ENCODE results near the gene UBA6. TPM values are rescaled to one million over a fixed set of nuclear protein-coding genes. Genes with fewer than 3 reads are reported as not detected.

The UBA6 gene
- total and polyA plus RNA-seq, 9 donors: 7.4 to 51.7 (median 39.4) TPM

GRCh38 chr4:67682266-67682665 is 18.7 kb downstream of the UBA6 start:
- Histone ChIP-seq H3K4me1 (ENCODE audit: insufficient read depth) (no peaks in the 10 kb centered on the region), H3K36me3 (no peaks in the 10 kb centered on the region), H3K27ac (no peak overlapping the region), H3K4me3 (no peak overlapping the region), H3K9me3 (no peaks in the 10 kb centered on the region), H3K27me3 (no peaks in the 10 kb centered on the region)
- TF ChIP-seq EP300 (IDR thresholded peaks at IDR 0.05) (no peak), POLR2A (IDR thresholded peaks at IDR 0.05) (no peak)
- TF ChIP-seq, protein P1, sequence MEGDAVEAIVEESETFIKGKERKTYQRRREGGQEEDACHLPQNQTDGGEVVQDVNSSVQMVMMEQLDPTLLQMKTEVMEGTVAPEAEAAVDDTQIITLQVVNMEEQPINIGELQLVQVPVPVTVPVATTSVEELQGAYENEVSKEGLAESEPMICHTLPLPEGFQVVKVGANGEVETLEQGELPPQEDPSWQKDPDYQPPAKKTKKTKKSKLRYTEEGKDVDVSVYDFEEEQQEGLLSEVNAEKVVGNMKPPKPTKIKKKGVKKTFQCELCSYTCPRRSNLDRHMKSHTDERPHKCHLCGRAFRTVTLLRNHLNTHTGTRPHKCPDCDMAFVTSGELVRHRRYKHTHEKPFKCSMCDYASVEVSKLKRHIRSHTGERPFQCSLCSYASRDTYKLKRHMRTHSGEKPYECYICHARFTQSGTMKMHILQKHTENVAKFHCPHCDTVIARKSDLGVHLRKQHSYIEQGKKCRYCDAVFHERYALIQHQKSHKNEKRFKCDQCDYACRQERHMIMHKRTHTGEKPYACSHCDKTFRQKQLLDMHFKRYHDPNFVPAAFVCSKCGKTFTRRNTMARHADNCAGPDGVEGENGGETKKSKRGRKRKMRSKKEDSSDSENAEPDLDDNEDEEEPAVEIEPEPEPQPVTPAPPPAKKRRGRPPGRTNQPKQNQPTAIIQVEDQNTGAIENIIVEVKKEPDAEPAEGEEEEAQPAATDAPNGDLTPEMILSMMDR (IDR thresholded peaks at IDR 0.05): no peak
- 75 to 89% (median 89%) methylated on average over 1 of the region's 1 CpG for WGBS, 3 donors
- intact Hi-C loops (cut with DNase I): no loop called here
- no peak for DNase-seq

DNA sequence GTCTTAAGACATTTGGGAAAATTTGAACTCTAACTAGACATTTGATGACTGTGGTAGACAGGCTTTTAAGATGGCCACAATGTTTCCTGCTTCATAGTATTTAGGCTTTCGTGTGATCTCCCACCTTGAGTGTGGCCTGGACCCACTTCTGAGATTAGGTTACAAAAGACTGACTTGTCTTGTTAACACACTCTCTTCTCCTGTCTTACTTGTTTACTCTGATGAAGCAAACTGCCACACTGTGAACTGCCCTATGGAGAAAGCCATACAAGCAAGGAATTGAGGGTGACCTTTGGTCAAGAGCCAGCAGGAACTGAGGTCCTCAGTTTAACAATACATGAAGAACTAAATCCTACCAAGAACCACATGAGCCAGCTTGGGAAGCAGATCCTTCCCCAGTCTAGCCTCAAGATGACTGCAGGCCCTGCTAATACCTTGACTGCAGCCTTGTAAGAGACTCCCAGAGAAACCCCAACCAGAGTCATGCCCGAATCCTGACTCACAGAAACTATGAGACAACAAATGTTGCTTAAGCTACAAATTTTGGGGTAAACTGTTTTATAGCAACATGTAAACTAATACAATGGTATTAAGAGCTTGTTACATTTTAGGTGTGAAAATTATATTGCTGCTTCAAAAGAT is 20.3 kb downstream of the UBA6 start:
- whole genome bisulfite sequencing, 3 donors: 89 to 93% (median 93%) methylated on average over 2 of the region's 2 CpGs
- TF ChIP-seq, protein P1 (IDR thresholded peaks at IDR 0.05): no peak
- TF ChIP-seq POLR2A (IDR thresholded peaks at IDR 0.05) (no peak), EP300 (IDR thresholded peaks at IDR 0.05) (no peak)
- H3K36me3 ChIP-seq: no peaks in the 10 kb centered on the region

DNA sequence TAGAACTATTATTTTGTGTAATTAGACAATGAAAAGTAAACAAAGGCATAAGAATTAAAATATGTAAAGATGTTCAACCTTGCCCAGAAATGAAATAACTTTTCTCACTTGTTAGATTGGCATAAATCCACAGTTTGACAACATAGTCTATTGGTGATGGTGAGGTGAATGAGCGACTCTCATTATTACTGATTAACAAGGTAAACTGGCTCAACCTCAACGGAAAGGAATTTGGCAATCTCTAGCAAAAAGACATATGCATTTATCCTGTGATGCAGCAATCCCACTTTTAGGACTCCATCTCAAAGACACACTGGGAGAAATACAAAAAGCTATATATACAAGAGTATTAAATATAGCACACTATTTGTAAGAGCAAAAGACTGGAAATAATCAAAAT is 22.3 kb downstream of the UBA6 start:
- no peak for DNase-seq

More for the DNA sequence above, 20.3 kb downstream of the UBA6 start:
- intact Hi-C loops (cut with DNase I): no loop called here
- no peak overlapping the region for H3K4me3 ChIP-seq
- no peaks in the 10 kb centered on the region for H3K27me3 ChIP-seq
- H3K4me1 ChIP-seq (ENCODE audit: insufficient read depth): no peaks in the 10 kb centered on the region
- DNase-seq: no peak
- H3K9me3 ChIP-seq: no peaks in the 10 kb centered on the region
- no peak overlapping the region for H3K27ac ChIP-seq

GRCh38 chr4:67674098-67674497 is 26.9 kb downstream of the UBA6 start:
- TF ChIP-seq, protein P1 (IDR thresholded peaks at IDR 0.05): no peak
- TF ChIP-seq POLR2A (IDR thresholded peaks at IDR 0.05) (no peak), EP300 (IDR thresholded peaks at IDR 0.05) (no peak)
- no peak for DNase-seq
- Histone ChIP-seq H3K27me3 (no peaks in the 10 kb centered on the region), H3K4me1 (ENCODE audit: insufficient read depth) (no peaks in the 10 kb centered on the region), H3K9me3 (no peaks in the 10 kb centered on the region), H3K27ac (no peak overlapping the region), H3K36me3 (no peaks in the 10 kb centered on the region), H3K4me3 (no peak overlapping the region)
- 91 to 96% (median 92%) methylated on average over 2 of the region's 2 CpGs for WGBS, 3 donors
- intact Hi-C loops (cut with DNase I): no loop called here

More for the DNA sequence above, 22.3 kb downstream of the UBA6 start:
- TF ChIP-seq, protein P1 (IDR thresholded peaks at IDR 0.05): no peak
- TF ChIP-seq EP300 (IDR thresholded peaks at IDR 0.05) (no peak), POLR2A (IDR thresholded peaks at IDR 0.05) (no peak)
- Histone ChIP-seq H3K36me3 (no peaks in the 10 kb centered on the region), H3K27ac (no peak overlapping the region), H3K27me3 (no peaks in the 10 kb centered on the region), H3K9me3 (no peaks in the 10 kb centered on the region), H3K4me3 (no peak overlapping the region), H3K4me1 (ENCODE audit: insufficient read depth) (no peaks in the 10 kb centered on the region)
- 90 to 96% (median 94%) methylated on average over 2 of the region's 2 CpGs for WGBS, 3 donors
- intact Hi-C loops (cut with DNase I): no loop called here

All from ovary (tissue), 9 donors.